Calu3 (cell line): ENCODE measurements around the gene MORN4. TPM values are rescaled to one million over a fixed set of nuclear protein-coding genes. Genes with fewer than 3 reads are reported as not detected.

Experiments used
- BruUV-seq: library from RNA; stranded (reverse); fragments of 400-500 nt; replicated peaks from 2 replicates; lab custom pipeline; 2021; lab: Mats Ljungman, UMichigan
- CTCF ChIA-PET: fragments of 300-600 bp; sonication (Branson Sonifier 250); formaldehyde crosslinking; loops from one replicate; lab custom pipeline; 2022; ENCODE audit warnings: antibody characterized with exemption; lab: Charles Lee
- DNase-seq: peaks from one replicate; pipeline ENCODE4 v3.0.0; 2022
- H3K27ac Mint-ChIP-seq: one replicate; pipeline ENCODE4 v1.8.0; 2022; ENCODE audit warnings: mixed read lengths; ENCODE audit not compliant: unreplicated experiment
- H3K27me3 Mint-ChIP-seq: one replicate; pipeline ENCODE4 v1.8.0; 2022; ENCODE audit warnings: mixed read lengths; ENCODE audit not compliant: unreplicated experiment
- H3K36me3 Mint-ChIP-seq: one replicate; pipeline ENCODE4 v1.8.0; 2022; ENCODE audit warnings: mild to moderate bottlenecking, moderate library complexity, mixed read lengths; ENCODE audit not compliant: insufficient read depth, unreplicated experiment
- H3K4me1 Mint-ChIP-seq: one replicate; pipeline ENCODE4 v1.8.0; 2022; ENCODE audit warnings: mild to moderate bottlenecking, low read depth, mixed read lengths; ENCODE audit not compliant: unreplicated experiment
- H3K4me3 Mint-ChIP-seq: one replicate; pipeline ENCODE4 v1.8.0; 2022; ENCODE audit warnings: mild to moderate bottlenecking, low read depth, moderate library complexity, mixed read lengths; ENCODE audit not compliant: unreplicated experiment
- H3K9me3 Mint-ChIP-seq: one replicate; pipeline ENCODE4 v1.8.0; 2022; ENCODE audit warnings: low read depth, mixed read lengths; ENCODE audit not compliant: unreplicated experiment
- CTCF ChIP-seq: fragments of 200-600 bp; IDR thresholded peaks from one replicate; pipeline ENCODE4 v1.8.0; 2022; ENCODE audit warnings: antibody characterized with exemption; ENCODE audit not compliant: unreplicated experiment
- intact Hi-C: fragments of 100-400 bp; cut with micrococcal nuclease; formaldehyde crosslinking; loops from one replicate; pipeline ENCODE4 v1.10.0; 2022; ENCODE audit not compliant: unreplicated experiment
- total RNA-seq: library from RNA; stranded (reverse); gene quantifications from 2 replicates; pipeline ENCODE4 v1.2.3, GENCODE V29; 2022

Gene MORN4
- total RNA-seq, 1 experiment from 2014 or later, result 6.2 TPM

- H3K9me3 Mint-ChIP-seq, result no peaks in the 10 kb centered on the region
- H3K4me1 Mint-ChIP-seq, result peaks cover 8% of the 10 kb centered on the region
- CTCF ChIA-PET, result no interaction called here
- no peak for TF ChIP-seq CTCF
- H3K36me3 Mint-ChIP-seq, result peaks cover 4% of the 10 kb centered on the region
- no TSS peak for BruUV-seq
- H3K27ac Mint-ChIP-seq, result no peak overlapping the region
- intact Hi-C loops, result no loop called here
- H3K27me3 Mint-ChIP-seq, result no peaks in the 10 kb centered on the region
- no peak for DNase-seq
- no peak overlapping the region for H3K4me3 Mint-ChIP-seq
These were observed 43.1 kb downstream of the MORN4 start for GRCh38 chr10:97590082-97590747.

GRCh38 chr10:97589479-97589878, 43.8 kb downstream of the MORN4 start, which contains the start of gene C10orf62:
C10orf62 (plus strand) TSS chr10:97589721; CDS start chr10:97589898, 177 bp downstream.
- intact Hi-C loops, result no loop called here
- no peak for DNase-seq
- no peak within 1 kb of the TSS for H3K4me3 Mint-ChIP-seq
- H3K27me3 Mint-ChIP-seq, result no peaks in the 10 kb centered on the region
- peaks cover 16% of the 10 kb centered on the region for H3K4me1 Mint-ChIP-seq
- TF ChIP-seq CTCF, result no peak
- no peaks in the 10 kb centered on the region for H3K9me3 Mint-ChIP-seq
- no TSS peak for BruUV-seq
- peaks cover 6% of the 10 kb centered on the region for H3K36me3 Mint-ChIP-seq
- CTCF ChIA-PET, result no interaction called here
- no peak within 1 kb of the TSS for H3K27ac Mint-ChIP-seq

GRCh38 chr10:97587183-97587582, 46.1 kb downstream of the MORN4 start:
- no TSS peak for BruUV-seq
- H3K4me1 Mint-ChIP-seq, result peaks cover 33% of the 10 kb centered on the region
- CTCF ChIA-PET, result no interaction called here
- H3K27ac Mint-ChIP-seq, result no peak overlapping the region
- intact Hi-C loops, result no loop called here
- no peaks in the 10 kb centered on the region for H3K9me3 Mint-ChIP-seq
- H3K27me3 Mint-ChIP-seq, result no peaks in the 10 kb centered on the region
- peaks cover 8% of the 10 kb centered on the region for H3K36me3 Mint-ChIP-seq
- TF ChIP-seq CTCF, result no peak
- H3K4me3 Mint-ChIP-seq, result no peak overlapping the region
- DNase-seq, result no peak

- TF ChIP-seq CTCF, result no peak
- intact Hi-C loops, result no loop called here
- H3K27me3 Mint-ChIP-seq, result no peaks in the 10 kb centered on the region
- CTCF ChIA-PET, result interaction anchor here (1.7 to 3.1 kb wide), 2 partner anchors 11 to 13 kb away, joined by 4 to 21 read pairs; partner anchors contain the start of gene ANKRD2
- peaks cover 37% of the 10 kb centered on the region for H3K4me1 Mint-ChIP-seq
- H3K4me3 Mint-ChIP-seq, result peak overlapping the region; percentile 71
- H3K36me3 Mint-ChIP-seq, result peaks cover 8% of the 10 kb centered on the region
- H3K9me3 Mint-ChIP-seq, result no peaks in the 10 kb centered on the region
- no peak for DNase-seq
- H3K27ac Mint-ChIP-seq, result no peak overlapping the region
- no TSS peak for BruUV-seq
These were observed 47.9 kb downstream of the MORN4 start for GRCh38 chr10:97585439-97585811.
